ENCODE results near the gene EPAS1. TPM values are rescaled to one million over a fixed set of nuclear protein-coding genes. Genes with fewer than 3 reads are reported as not detected.

Gene EPAS1
- polyA plus RNA-seq, 1 of the 3 experiments (the other 2 are of a cell fraction): 69.2 TPM

- TF ChIP-seq REST (IDR thresholded peaks at IDR 0.05; ENCODE audit: low read depth, low read length) (no peak), JUND (IDR thresholded peaks at IDR 0.05) (no peak), TCF12 (IDR thresholded peaks at IDR 0.05) (no peak), RAD21 (IDR thresholded peaks at IDR 0.05; ENCODE audit: low read length) (no peak), CTCF (IDR thresholded peaks at IDR 0.05) (no peak)
These were observed 117.5 kb downstream of the EPAS1 start (continued) for GRCh38 chr2:46414701-46415100.

- no peak overlapping the region for H3K4me3 ChIP-seq (ENCODE audit: low read depth in 2 of 2, low read length in 1 of 2)
- TF ChIP-seq SIN3A (IDR thresholded peaks at IDR 0.05; ENCODE audit: borderline replicate concordance, low read depth, low read length): no peak
- TF ChIP-seq USF2 (IDR thresholded peaks at IDR 0.05; ENCODE audit: borderline replicate concordance, low read depth, low read length): no peak
- TF ChIP-seq TAF1 (IDR thresholded peaks at IDR 0.05; ENCODE audit: borderline replicate concordance, low read depth, low read length): no peak
- no peak for TF ChIP-seq IRF3 (IDR thresholded peaks at IDR 0.05; ENCODE audit: low read depth, low read length)
- TF ChIP-seq TCF12 (IDR thresholded peaks at IDR 0.05): no peak
- no peak for TF ChIP-seq SMC3 (IDR thresholded peaks at IDR 0.05; ENCODE audit: low read depth, low read length)
- no peak for TF ChIP-seq NFIC (IDR thresholded peaks at IDR 0.05; ENCODE audit: borderline replicate concordance)
- TF ChIP-seq CHD2 (IDR thresholded peaks at IDR 0.05; ENCODE audit: low read length, partially characterized antibody): no peak
- no peaks in the 10 kb centered on the region for H3K36me3 ChIP-seq (replicated peaks in 1 of 2; ENCODE audit: control insufficient read depth in 1 of 2, insufficient read depth in 2 of 2, low read length in 1 of 2)
- H2AFZ ChIP-seq (ENCODE audit: low read depth): no peak overlapping the region
- H3K79me2 ChIP-seq (ENCODE audit: insufficient read depth): no peaks in the 10 kb centered on the region
- no peaks in the 10 kb centered on the region for H3K4me1 ChIP-seq (ENCODE audit: control insufficient read depth in 1 of 2, insufficient read depth in 2 of 2, low read depth in 1 of 2, low read length in 1 of 2)
- H3F3A ChIP-seq (replicated peaks; ENCODE audit: insufficient read depth): no peaks in the 10 kb centered on the region
- no peak overlapping the region for H3K9ac ChIP-seq
- POLR2A ChIA-PET: no interaction called here
- CTCF ChIA-PET: no interaction called here
- no peaks in the 10 kb centered on the region for H4K20me1 ChIP-seq (ENCODE audit: insufficient read depth)
- no peak overlapping the region for H3K4me2 ChIP-seq
- H3K9me3 ChIP-seq: peaks cover 30% of the 10 kb centered on the region
- H3K9me2 ChIP-seq: no peaks in the 10 kb centered on the region
- no peaks in the 10 kb centered on the region for H3K27me3 ChIP-seq (ENCODE audit: insufficient read depth)
- no peak for DNase-seq
- H3K27ac ChIP-seq (ENCODE audit: low read depth in 2 of 2, low read length in 1 of 2): no peak overlapping the region
These were observed 119.1 kb downstream of the EPAS1 start for GRCh38 chr2:46416280-46416679.
